Glutamatergic neuron (in vitro differentiated cells): Measurements from ENCODE around the gene C1orf56. TPM values are rescaled to one million over a fixed set of nuclear protein-coding genes. Genes with fewer than 3 reads are reported as not detected.

Source experiments
- DNase-seq: peaks from one replicate; pipeline ENCODE4 v3.0.0; 2022
- H3K27ac Mint-ChIP-seq: one replicate; pipeline ENCODE4 v1.8.0; 2020; ENCODE audit warnings: mild to moderate bottlenecking, mixed read lengths, inconsistent platforms; ENCODE audit not compliant: unreplicated experiment
- H3K27me3 Mint-ChIP-seq: one replicate; pipeline ENCODE4 v1.8.0; 2020; ENCODE audit warnings: mild to moderate bottlenecking, moderate library complexity, mixed read lengths, inconsistent platforms; ENCODE audit not compliant: unreplicated experiment
- H3K36me3 Mint-ChIP-seq: one replicate; pipeline ENCODE4 v1.8.0; 2020; ENCODE audit warnings: mild to moderate bottlenecking, mixed read lengths, inconsistent platforms; ENCODE audit not compliant: unreplicated experiment
- H3K4me1 Mint-ChIP-seq: one replicate; pipeline ENCODE4 v1.8.0; 2020; ENCODE audit warnings: mild to moderate bottlenecking, low read depth, mixed read lengths, inconsistent platforms; ENCODE audit not compliant: unreplicated experiment
- H3K4me3 Mint-ChIP-seq: one replicate; pipeline ENCODE4 v1.8.0; 2020; ENCODE audit warnings: mild to moderate bottlenecking, mixed read lengths, inconsistent platforms; ENCODE audit not compliant: unreplicated experiment
- H3K9me3 Mint-ChIP-seq: one replicate; pipeline ENCODE4 v1.8.0; 2020; ENCODE audit warnings: mild to moderate bottlenecking, moderate library complexity, mixed read lengths, inconsistent platforms; ENCODE audit not compliant: unreplicated experiment
- CTCF ChIP-seq: fragments of 200-600 bp; sonication (generic); IDR thresholded peaks from one replicate; pipeline ENCODE4 v1.5.0; 2021; ENCODE audit not compliant: partially characterized antibody, unreplicated experiment
- total RNA-seq: library from RNA; stranded (reverse); fragmentation: NEBNext Ultra II Directional; extraction: Animal tissue kit (Norgen Biotek cat#: 25700); gene quantifications from one replicate; pipeline ENCODE4 v1.2.1, GENCODE V29; 2021; ENCODE audit not compliant: unreplicated experiment

Gene C1orf56
- total RNA-seq, 1 donor from 2014 or later: 1.8 TPM

GRCh38 chr1:151048645-151049032 lies 1.1 kb downstream of the C1orf56 start:
- H3K27ac Mint-ChIP-seq: peak overlapping the region; percentile 94
- no peak for TF ChIP-seq CTCF
- peaks cover 10% of the 10 kb centered on the region for H3K9me3 Mint-ChIP-seq
- H3K36me3 Mint-ChIP-seq: peaks cover 2% of the 10 kb centered on the region
- H3K4me1 Mint-ChIP-seq: no peaks in the 10 kb centered on the region
- peak overlapping the region; percentile 99 for H3K4me3 Mint-ChIP-seq
- peaks cover 3% of the 10 kb centered on the region for H3K27me3 Mint-ChIP-seq
- no peak for DNase-seq

- no peak for DNase-seq
- peaks cover 3% of the 10 kb centered on the region for H3K27me3 Mint-ChIP-seq
- TF ChIP-seq CTCF: no peak
- H3K36me3 Mint-ChIP-seq: no peaks in the 10 kb centered on the region
- H3K9me3 Mint-ChIP-seq: peaks cover 7% of the 10 kb centered on the region
- H3K4me3 Mint-ChIP-seq: no peak overlapping the region
- H3K27ac Mint-ChIP-seq: no peak overlapping the region
- no peaks in the 10 kb centered on the region for H3K4me1 Mint-ChIP-seq
These were observed 1.9 kb downstream of the C1orf56 start for GRCh38 chr1:151049458-151049857.

DNA sequence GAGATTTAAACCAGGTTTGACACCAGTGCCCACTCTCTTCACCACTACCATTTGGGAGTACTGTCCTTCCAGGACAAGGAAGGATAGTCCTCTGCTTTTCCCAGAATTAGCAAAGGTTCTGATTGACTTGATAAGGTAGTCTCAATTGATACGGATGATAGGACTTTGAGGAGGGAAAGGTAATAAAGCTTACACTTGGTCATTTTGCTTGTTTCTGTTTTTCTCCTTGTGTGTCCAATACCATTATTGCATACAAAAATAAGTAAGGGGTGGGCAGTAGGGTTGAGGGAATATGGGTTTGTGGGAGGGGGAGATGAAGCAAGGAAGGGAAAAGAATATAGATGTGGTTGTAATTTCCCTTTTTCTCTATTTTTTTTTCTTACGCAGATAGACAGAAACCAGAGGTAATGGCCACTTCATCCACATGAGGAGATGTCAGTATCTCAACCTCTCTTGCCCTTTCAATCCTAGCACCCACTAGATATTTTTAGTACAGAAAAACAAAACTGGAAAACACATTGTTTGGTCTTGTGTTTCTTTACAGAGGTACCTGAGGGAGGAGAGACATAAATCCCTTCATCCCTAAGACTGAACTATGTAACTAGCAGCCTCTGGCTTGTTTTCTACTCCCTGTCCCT lies 2.6 kb downstream of the C1orf56 start:
- H3K27me3 Mint-ChIP-seq: peaks cover 3% of the 10 kb centered on the region
- no peak overlapping the region for H3K4me3 Mint-ChIP-seq
- H3K27ac Mint-ChIP-seq: no peak overlapping the region
- no peak for DNase-seq
- no peaks in the 10 kb centered on the region for H3K36me3 Mint-ChIP-seq
- peaks cover 7% of the 10 kb centered on the region for H3K9me3 Mint-ChIP-seq
- no peak for TF ChIP-seq CTCF
- H3K4me1 Mint-ChIP-seq: no peaks in the 10 kb centered on the region

DNA sequence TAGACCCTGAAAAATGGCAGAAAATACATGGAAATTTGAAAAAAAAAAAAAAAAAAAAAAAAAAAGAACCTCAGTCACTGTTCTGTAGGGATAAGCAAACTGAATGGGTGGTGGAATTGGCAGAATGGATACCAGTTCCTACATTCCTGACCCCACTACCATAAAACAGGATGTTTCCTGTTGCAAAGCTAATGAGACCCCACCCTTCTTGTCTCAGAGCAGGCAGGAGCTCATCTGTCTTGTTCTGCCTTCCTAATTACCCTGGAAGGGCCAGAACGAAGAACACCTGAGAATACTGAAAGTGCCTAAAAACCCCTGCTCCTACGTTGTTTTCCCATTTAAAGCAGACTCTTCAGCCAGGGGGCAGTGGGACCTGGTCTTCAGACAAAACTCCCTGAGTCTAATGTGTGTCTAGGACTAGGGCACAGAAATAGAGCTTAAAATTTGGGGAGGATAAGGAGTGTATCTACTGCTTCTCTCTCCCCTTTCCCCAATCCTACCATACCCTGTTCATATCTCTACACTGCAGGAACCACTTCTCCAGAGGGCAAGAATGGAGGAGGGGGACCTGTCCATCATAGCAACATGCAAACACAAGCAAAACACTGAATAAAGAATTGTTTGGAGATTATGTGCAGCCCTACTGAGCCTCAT lies 3.9 kb downstream of the C1orf56 start:
- Mint-ChIP-seq H3K9me3 (peaks cover 5% of the 10 kb centered on the region), H3K36me3 (no peaks in the 10 kb centered on the region), H3K27me3 (peaks cover 3% of the 10 kb centered on the region), H3K4me3 (no peak overlapping the region), H3K4me1 (peaks cover under 1% of the 10 kb centered on the region), H3K27ac (no peak overlapping the region)
- DNase-seq: no peak
- no peak for TF ChIP-seq CTCF

DNA sequence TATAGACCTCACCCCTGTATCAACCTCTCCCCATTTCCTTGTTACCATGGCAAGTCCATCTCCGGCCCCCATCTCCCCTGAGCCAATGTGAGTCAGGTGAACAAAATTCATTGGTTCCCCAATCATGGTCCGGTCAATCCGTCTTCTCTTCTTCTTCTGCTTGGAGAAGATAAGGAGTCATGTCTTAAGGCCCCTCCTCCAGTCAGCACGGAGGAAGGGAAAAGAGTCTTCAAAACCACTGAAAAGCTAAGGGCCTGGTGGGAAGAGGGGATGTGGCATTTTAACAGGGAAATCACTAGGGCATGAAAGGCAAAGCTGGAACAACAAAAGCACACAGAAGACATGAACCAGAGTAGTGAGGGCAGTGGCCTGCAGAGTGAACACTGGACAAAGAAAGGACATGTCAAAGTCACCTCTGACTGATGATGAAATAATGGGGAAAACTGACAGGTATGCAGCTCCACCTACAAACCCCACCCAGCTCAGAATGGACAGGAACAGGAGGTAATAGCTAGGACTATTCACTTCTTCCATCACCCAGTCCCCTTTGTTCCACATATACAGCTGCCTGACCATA lies 7.5 kb downstream of the C1orf56 start:
- TF ChIP-seq CTCF: no peak
- H3K27me3 Mint-ChIP-seq: peaks cover 19% of the 10 kb centered on the region
- peaks cover 4% of the 10 kb centered on the region for H3K36me3 Mint-ChIP-seq
- H3K9me3 Mint-ChIP-seq: peaks cover 22% of the 10 kb centered on the region
- peaks cover 16% of the 10 kb centered on the region for H3K4me1 Mint-ChIP-seq
- no peak overlapping the region for H3K4me3 Mint-ChIP-seq
- no peak for DNase-seq
- H3K27ac Mint-ChIP-seq: no peak overlapping the region
